Measurements from ENCODE around the gene ABCD3. TPM values are rescaled to one million over a fixed set of nuclear protein-coding genes. Genes with fewer than 3 reads are reported as not detected.

Gene ABCD3
- total and polyA plus RNA-seq, 2 of the 4 experiments (the other 2 are of a cell fraction) = 13.6 to 32.6 TPM

DNA sequence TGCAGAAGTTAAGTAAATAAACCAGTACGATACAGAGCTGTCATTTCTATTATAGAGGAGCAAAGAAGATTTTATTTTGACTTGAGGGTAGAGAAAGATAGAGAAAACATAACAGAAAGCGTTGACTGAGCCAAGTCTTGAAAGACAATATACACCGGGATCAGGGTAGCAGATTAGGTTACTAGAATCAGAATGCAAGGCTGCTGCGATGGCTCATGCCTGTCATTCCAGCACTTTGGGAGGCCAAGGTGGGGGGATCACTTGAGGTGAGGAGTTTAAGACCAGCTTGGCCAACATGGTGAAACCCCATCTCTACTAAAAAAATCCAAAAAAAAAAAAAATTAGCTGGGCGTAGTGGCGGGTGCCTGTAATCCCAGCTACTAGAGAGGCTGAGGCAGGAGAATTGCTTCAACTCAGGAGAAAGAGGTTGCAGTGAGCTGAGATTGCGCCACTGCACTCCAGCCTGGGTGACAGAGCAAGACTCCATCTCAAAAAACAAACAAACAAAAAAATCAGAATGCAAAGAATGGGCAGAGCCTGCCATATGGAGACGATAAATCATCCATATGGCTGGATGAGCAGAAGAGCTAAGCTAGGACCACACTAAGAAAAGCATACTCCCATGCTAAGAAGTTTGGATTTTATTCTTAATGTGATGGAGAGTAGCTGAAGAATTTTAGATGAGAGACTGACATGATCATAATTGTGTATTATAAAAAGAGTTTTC is 9.9 kb upstream of the ABCD3 start:
- Histone ChIP-seq H2AFZ (replicated peaks; ENCODE audit: low read length, poor library complexity) (no peak overlapping the region), H3K9ac (ENCODE audit: low read depth, low read length) (no peak overlapping the region), H3K79me1 (ENCODE audit: low read depth in 1 of 2, low read length in 2 of 2) (no peaks in the 10 kb centered on the region), H4K91ac (ENCODE audit: insufficient read depth, low read depth, low read length) (no peak overlapping the region), H4K5ac (ENCODE audit: low read depth, low read length) (no peak overlapping the region), H3K14ac (replicated peaks; ENCODE audit: low read depth, low read length) (no peak overlapping the region), H3K4me2 (ENCODE audit: low read depth, low read length) (no peak overlapping the region), H4K20me1 (ENCODE audit: insufficient read depth, low read length) (no peaks in the 10 kb centered on the region), H3K23ac (ENCODE audit: low read depth, low read length) (no peak overlapping the region), H3K4me1 (ENCODE audit: control insufficient read depth, insufficient read depth, low read length) (peaks cover 2% of the 10 kb centered on the region; the same call in 1 of the 2 replicates), H3K9me3 (ENCODE audit: control insufficient read depth, insufficient read depth, low read length) (no peaks in the 10 kb centered on the region), H2AK5ac (ENCODE audit: low read depth, low read length) (no peak overlapping the region), H2AK9ac (replicated peaks; ENCODE audit: low read depth, low read length, poor library complexity) (no peak overlapping the region), H3K36me3 (ENCODE audit: control insufficient read depth, insufficient read depth, low read length) (no peaks in the 10 kb centered on the region), H2BK120ac (ENCODE audit: low read depth, low read length) (no peak overlapping the region), H3K9me1 (ENCODE audit: insufficient read depth, low read length) (peaks cover 3% of the 10 kb centered on the region; the same call in 1 of the 2 replicates), H2BK20ac (ENCODE audit: low read depth, low read length) (no peak overlapping the region), H3K18ac (ENCODE audit: low read depth, low read length) (no peak overlapping the region), H4K8ac (ENCODE audit: low read depth in 2 of 2, low read length in 2 of 2) (no peak overlapping the region), H2BK15ac (ENCODE audit: low read depth, low read length) (no peak overlapping the region), H3K4ac (ENCODE audit: low read depth, low read length) (no peak overlapping the region), H2BK5ac (ENCODE audit: low read depth, low read length, poor library complexity, severe bottlenecking) (no peak overlapping the region), H3K56ac (ENCODE audit: extremely low read depth, insufficient read depth, low read length) (no peak overlapping the region), H3K4me3 (ENCODE audit: insufficient read depth, low read depth, low read length) (no peak overlapping the region), H3K27me3 (ENCODE audit: control insufficient read depth, insufficient read depth, low read length) (no peaks in the 10 kb centered on the region; the same call in 1 of the 2 replicates), H3K27ac (ENCODE audit: insufficient read depth, low read length) (no peak overlapping the region)
- in situ Hi-C loops (cut with MboI; ENCODE audit: low sequenced_read_pairs) = no loop called here
- WGBS, 2 experiments (ENCODE audit: extremely low coverage in 2 of 2, insufficient read length in 1 of 2) = 82% methylated on average over 2 of the region's 8 CpGs; no CpG with 5 or more reads in 1 of the 2 experiments
- CTCF ChIA-PET = no interaction called here
- intact Hi-C loops (cut with micrococcal nuclease) = no loop called here
- dilution Hi-C loops (cut with HindIII; ENCODE audit: low sequenced_read_pairs, unreplicated experiment) = no loop called here
- POLR2A ChIA-PET (ENCODE audit: unreplicated experiment) = no interaction called here
- BruUV-seq (replicated peaks) = no TSS peak
- TF ChIP-seq RAD21 (IDR thresholded peaks at IDR 0.05; ENCODE audit: low read length) (no peak), RCOR1 (IDR thresholded peaks at IDR 0.05; ENCODE audit: insufficient replicate concordance, low read length) (no peak), MAFK (IDR thresholded peaks at IDR 0.05; ENCODE audit: low read depth, low read length) (no peak), RFX5 (IDR thresholded peaks at IDR 0.05; ENCODE audit: low read depth, low read length) (no peak), SMC3 (IDR thresholded peaks at IDR 0.05; ENCODE audit: low read depth, low read length) (no peak), CHD1 (IDR thresholded peaks at IDR 0.05; ENCODE audit: low read depth, low read length) (no peak), MAZ (IDR thresholded peaks at IDR 0.05; ENCODE audit: borderline replicate concordance, low read depth, low read length) (no peak)
- TF ChIP-seq, protein P1, sequence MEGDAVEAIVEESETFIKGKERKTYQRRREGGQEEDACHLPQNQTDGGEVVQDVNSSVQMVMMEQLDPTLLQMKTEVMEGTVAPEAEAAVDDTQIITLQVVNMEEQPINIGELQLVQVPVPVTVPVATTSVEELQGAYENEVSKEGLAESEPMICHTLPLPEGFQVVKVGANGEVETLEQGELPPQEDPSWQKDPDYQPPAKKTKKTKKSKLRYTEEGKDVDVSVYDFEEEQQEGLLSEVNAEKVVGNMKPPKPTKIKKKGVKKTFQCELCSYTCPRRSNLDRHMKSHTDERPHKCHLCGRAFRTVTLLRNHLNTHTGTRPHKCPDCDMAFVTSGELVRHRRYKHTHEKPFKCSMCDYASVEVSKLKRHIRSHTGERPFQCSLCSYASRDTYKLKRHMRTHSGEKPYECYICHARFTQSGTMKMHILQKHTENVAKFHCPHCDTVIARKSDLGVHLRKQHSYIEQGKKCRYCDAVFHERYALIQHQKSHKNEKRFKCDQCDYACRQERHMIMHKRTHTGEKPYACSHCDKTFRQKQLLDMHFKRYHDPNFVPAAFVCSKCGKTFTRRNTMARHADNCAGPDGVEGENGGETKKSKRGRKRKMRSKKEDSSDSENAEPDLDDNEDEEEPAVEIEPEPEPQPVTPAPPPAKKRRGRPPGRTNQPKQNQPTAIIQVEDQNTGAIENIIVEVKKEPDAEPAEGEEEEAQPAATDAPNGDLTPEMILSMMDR (conservative IDR thresholded peaks at IDR 0.05; ENCODE audit: low read depth, low read length) = no peak
- ATAC-seq (ENCODE audit: low read depth) = no peak
- no peak for DNase-seq
